Fibroblast of lung (primary cell): ENCODE data around the gene ABCG4.

Experiments used
- CTCF ChIP-seq, 2 donors: IDR thresholded peaks in 1 of 2; conservative IDR thresholded peaks in 1 of 2; 1 replicate in 1 of 2; 2 replicates in 1 of 2; pipeline ENCODE4 v1.5.1; 2011 to 2012; ENCODE audit warnings: low read length in 2 of 2, control low read depth in 1 of 2, inconsistent platforms in 1 of 2, low read depth in 1 of 2, mild to moderate bottlenecking in 1 of 2
- EZH2 ChIP-seq: IDR thresholded peaks from 2 replicates; pipeline ENCODE4 v1.5.1; 2012; ENCODE audit warnings: low read length, control low read depth, mild to moderate bottlenecking; ENCODE audit errors: missing control alignments

DNA sequence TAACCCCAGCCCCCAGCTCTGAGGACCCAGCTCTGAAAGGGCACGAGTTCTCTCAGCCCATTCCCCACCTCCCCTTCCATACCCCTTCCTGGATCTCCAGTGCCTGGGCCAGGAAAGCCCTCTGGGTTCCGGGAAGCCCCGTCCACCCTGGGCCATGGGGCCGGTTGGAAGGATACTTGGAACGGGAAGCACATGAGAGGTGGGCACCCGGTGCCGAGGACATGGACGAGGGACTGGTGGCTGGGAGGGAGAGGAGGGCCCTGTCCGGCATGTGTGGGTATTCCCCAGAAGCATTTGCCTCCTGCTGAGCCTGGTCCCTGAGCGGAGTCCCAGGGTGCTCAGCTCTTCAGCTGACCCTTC lies 32.6 kb upstream of the ABCG4 start:
- TF ChIP-seq CTCF (conservative IDR thresholded peaks at IDR 0.05 in 1 of 2, IDR thresholded peaks at IDR 0.05 in 1 of 2; ENCODE audit: low read depth in 1 of 2, low read length in 2 of 2), result no peak
- TF ChIP-seq EZH2, result no peak
